ENCODE results near the gene ALDH18A1.
A peak's percentile ranks its signal among the peaks of the same experiment; 100 is the strongest.
"Not testable (repeated sequence)": the region's sequence is repeated elsewhere in the genome, so short reads cannot be mapped to it uniquely, and the experiment has no call there.

ALDH18A1 gene

DNA sequence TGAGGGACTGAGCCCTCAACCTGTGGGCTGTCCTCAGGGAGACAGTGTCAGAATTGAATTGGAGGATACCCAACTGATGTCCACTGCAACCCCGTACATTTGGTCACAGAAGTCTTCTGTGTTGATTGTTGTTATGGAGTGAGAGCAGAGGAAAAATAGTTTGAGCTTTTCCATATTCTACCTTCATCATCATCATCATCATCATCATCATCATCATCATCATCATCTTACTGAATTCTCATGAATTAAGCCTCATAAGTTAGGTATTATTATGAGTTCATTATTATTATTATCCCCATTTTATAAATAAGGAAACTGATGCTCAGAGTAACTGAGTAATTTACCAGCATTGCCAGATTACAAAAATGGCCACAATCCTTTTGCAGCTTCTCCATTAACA, 8.4 kb downstream of the ALDH18A1 start:
- DNase-seq: no peak

DNA sequence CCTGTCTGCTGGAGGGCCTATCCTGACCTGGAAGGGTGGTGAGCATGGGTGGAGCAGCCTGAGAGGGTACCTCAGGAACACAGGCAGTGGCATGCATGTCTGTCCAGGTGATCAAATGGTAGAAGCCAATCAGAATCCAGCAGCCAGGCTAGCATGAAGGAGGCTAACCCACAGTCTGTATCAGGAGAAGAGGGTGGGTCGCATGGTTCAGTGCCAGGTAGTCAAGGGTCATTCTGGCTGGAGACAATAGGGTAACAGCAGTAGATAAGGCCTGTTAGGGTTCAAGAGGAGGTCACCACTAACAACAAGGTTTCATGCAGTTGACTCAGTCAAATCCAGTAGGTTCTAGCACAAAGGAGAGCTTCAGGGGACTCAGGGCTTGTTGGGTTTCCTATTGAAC, 10.4 kb downstream of the ALDH18A1 start:
- no peak for DNase-seq

- no peak for DNase-seq
Observed at GRCh38 chr10:95644901-95645300, 11.6 kb downstream of the ALDH18A1 start.

DNA sequence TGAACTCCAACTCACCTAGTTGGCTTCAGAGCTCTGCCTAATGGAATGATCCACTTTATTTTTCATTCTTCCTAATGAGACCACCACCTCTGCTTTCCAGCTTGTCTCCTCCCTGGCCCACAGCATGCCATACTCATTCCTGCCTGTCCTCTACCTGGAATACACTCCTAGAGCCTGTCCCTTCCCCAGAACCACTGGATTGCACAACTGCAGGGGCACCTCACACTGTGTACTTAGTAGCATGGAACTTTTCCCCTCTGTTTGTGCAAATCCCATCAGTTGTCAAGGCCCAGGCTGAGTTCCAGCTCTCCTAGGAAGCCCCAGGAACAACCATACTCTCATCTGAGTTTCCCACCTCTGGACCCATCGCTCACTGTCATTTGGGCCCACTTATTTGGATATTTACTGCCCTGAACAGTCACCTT, 15.6 kb downstream of the ALDH18A1 start:
- no peak for DNase-seq

DNA sequence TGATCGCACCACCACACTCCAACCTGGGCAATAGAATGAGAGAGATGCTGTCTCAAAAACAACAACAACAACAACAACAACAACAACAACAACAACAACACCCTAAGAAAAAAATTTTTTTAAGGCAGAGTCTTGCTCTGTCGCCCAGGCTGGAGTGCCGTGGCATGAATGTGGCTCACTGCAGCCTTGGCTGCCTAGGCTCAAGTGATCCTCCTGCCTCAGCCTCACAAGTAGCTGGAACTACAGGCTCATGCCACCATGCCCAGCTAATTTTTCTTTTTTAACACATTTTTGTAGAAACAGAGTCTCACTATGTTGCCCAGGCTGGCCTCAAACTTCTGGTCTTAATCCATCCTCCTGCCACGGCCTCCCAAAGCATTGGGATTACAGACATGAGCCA, 18.6 kb downstream of the ALDH18A1 start:
- DNase-seq: no peak

- no peak for DNase-seq
Observed at GRCh38 chr10:95637140-95637539, 19.4 kb downstream of the ALDH18A1 start.

DNA sequence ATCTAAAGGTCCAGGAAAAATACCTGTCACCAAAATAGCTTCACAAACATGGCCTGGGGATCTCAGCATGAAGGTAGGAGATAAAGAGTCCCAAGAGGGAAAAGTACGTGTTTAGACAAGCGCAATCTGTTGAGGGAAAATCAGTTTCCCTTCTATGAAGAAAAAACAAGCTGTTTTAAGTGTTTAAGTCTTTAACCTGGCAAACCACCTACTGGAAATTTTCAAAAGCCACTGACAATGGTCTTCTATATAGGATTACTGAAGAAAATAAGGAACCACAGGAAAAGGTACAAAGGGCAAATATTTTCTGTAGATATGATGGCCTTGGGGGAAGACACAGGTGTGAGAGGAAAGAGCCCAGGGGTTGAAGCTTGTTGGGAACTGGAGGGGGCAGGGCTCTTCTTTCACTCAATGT, 21.2 kb downstream of the ALDH18A1 start:
- DNase-seq: no peak

DNA sequence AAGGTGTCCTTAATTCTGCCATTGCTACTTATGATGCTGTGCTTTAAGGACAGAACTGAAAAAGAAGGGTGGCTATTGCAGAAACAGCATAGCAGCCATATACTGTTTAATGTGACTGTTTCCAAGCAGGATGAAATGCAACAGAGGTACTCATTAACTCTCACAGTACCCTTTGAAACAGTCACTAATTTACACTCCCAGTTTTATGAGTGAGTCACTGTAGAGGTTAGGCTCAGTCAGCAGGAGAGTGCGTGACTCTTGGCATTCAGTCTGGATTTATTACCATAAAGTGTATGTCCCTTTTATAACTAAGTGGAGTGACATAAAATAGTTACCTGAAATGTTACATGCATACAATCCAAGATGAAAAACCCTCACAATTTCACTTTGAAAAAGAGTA, 27.7 kb downstream of the ALDH18A1 start:
- DNase-seq: no peak

DNA sequence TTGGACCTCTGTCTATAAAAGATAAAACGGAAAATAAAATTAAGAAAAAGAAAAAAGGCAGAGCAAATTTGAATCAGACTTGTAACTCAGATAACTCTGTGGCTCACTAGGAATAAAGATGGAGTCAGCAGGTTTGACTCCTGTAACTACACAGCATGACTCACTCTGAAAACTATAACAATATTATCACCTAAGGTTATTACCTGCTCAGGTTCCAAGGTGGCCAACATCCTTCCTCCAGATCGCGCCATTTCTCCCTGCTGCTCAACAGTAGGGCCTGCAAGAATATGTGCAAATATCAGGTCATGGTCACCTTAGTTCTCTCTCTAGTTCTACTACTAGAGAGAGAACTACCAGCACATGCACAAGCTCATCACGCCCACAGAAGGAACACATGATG, 30.0 kb downstream of the ALDH18A1 start:
- DNase-seq: no peak

DNA sequence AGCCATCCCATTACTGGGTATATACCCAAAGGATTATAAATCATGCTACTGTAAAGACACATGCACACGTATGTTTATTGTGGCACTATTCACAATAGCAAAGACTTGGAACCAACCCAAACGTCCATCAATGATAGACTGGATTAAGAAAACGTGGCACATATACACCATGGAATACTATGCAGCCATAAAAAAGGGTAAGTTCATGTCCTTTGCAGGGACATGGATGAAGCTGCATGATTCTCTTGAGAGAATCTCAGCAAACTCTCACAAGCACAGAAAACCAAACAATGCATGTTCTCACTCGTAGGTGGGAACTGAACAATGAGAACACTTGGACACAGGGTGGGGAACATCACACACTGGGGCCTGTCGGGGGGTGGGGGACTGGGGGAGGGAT, 36.1 kb downstream of the ALDH18A1 start:
- not testable (repeated sequence) for DNase-seq

DNA sequence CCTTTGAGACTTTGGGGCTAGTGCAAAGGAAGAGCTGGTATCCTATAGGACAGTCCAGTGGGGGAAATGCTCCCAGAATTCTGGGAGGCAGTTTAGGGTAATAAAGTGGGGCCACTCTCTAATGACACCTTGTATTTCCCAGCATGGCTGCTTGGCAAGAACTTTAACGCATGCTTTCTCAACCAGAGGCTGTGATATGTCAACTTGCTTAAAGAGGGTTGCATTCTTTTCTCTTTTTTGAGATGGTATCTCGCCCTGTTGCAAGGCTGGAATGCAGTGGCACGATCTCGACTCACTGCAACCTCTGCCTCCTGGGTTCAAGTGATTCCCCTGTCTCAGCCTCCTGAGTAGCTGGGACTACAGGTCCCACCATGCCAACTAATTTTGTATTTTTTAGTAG, 38.4 kb downstream of the ALDH18A1 start:
- DNase-seq: no peak

DNA sequence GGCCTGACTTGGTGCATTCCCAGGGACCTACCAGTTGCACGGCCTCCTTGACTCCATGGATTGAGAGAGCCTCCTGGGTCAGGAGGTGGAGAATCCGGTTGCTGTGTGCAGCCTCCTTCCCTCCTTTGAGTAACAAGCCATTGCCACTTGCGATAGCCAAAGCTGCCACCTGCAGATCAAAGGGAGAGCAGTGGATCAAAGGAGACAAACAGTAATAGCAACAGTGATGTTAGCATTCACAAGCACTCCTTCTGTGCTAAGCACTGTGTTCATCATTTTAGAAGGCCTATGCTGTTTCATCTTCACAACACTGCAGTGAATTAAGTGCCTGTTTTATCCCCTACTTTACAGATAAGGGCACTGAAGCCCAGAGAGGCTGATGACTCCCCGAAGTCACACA, 40.1 kb downstream of the ALDH18A1 start:
- no peak for DNase-seq

- no peak for DNase-seq
Observed at GRCh38 chr10:95613330-95613729, 43.2 kb downstream of the ALDH18A1 start.

DNA sequence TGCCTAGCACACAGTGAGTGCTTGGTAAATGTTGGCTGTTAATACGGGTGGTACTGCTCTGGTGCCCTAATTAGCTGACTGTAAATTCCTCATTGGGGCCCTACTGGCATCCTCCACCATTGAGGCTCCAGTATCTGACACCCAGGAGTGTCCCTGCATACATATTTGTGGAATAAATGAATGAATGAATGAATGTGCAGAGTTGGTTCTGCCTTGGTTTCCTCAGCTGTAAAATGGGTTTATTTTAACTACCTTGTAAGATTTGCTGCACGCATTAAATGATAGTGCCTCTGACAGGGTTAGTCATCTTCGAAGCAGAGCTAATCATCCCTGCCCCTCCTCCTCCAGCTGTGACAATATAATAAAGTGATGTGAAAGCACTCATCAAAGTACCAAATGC, 45.8 kb downstream of the ALDH18A1 start:
- no peak for DNase-seq

DNA sequence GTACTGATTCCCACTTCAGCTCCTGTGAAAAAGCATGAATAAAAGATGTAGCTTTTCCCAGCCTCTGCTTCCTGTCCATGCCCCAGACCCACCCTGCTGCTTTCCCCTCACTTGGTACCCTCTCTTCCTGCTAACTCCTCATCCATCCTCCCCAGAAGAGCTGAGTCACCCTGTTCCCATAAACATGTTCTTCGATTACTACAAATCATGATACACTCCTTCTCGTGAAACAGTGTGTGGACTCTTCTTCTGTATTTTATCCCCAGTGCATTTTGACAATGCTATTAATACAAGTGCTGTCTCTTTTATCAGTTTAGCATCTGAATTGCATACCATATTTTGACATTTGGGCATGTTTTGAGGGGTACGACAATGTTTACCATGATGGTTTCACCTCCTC, 49.6 kb downstream of the ALDH18A1 start:
- DNase-seq: no peak

GRCh38 chr10:95605163-95605562, 51.3 kb downstream of the ALDH18A1 start:
- no peak for DNase-seq

DNA sequence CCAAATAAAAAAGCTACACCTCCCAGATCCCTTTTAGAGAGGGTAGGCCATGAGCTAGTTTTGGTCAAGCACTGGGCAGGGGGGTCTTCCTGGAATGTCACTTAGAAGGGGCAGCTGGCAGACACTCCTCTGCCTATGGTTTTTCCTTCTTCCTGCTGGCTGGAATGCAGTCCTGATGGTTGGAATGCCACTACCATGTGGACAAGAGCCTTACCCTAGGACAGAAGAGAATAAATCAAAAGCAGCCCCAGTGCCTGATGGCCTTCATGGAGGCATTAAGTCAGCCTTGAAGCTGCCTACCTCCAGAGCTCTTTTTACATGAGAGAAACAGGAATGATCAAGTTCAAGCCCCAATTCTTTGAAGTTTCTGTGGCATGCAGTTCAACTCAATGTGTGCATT, 51.9 kb downstream of the ALDH18A1 start:
- no peak for DNase-seq

DNA sequence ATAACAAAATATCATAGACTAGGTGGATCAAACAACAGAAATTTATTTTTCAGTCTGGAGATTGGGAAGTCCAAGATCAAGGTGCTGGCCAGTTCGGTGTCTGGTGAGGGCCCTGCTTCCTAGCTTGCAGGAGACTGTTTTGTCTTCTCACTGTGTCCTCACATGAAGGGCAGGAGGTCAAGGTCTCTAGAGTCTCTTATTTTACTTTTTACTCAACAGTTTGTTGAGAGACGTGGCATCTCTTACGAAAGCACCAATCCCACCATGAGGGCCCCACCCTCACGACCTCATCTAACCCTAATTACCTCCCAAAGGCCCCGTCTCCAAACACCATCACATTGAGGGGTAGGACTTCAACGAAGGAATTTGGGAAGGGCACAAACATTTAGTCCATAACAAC, 54.1 kb downstream of the ALDH18A1 start:
- DNase-seq: no peak

GRCh38 chr10:95601116-95601719, 55.3 kb downstream of the ALDH18A1 start:
- peak; percentile 45 for DNase-seq

- no peak for DNase-seq
Observed at GRCh38 chr10:95600158-95600557, 56.4 kb downstream of the ALDH18A1 start.

GRCh38 chr10:95597788-95598187, 58.7 kb downstream of the ALDH18A1 start:
- DNase-seq: no peak

DNA sequence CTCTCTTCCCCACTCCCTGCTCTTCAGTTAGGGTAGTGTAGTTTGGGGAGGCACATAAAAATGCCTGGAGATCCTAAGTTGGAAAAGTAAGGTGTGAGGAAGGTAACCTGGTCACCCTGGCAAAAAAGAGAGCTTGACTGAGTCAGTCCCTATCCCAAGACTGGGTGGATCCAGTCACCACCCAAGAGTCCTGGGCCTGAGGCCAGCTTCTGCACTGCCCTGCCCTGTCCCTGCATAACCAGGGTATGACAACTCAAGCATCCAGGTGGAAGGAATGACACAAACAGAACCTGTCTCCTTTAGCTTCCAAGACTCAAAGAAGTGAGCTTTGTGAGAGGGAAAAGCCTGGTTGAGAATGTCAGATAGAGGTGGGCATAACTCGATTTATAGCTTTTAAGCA, 68.5 kb downstream of the ALDH18A1 start:
- DNase-seq: no peak

- no peak for DNase-seq
Observed at GRCh38 chr10:95579835-95580535, 76.5 kb downstream of the ALDH18A1 start.

- no peak for DNase-seq
Observed at GRCh38 chr10:95579292-95579691, 77.2 kb downstream of the ALDH18A1 start.

DNA sequence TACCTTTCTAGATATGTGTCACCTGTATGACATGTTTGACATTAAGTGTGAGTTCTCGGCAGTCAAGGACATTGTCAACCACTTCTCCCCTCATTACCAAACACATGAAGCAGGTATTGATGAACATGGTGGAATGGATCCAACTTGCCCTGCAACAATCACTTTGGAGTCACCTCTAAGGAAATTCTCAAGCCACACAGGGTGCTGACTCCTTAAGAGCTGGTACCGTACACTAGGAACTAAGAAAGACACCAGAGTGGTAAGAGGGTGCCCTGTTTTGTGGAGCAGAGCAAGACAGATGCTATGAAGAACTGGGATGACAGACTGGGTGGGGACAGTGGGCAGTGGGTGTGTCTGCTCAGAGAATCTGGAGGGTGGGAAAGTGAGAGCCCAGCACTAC, 77.9 kb downstream of the ALDH18A1 start:
- no peak for DNase-seq
